Measurements from ENCODE around the gene COL5A2.

Gene COL5A2

GRCh38 chr2:189155795-189156194 is 23.8 kb downstream of the COL5A2 start:
- no peak for TF ChIP-seq CTCF (IDR thresholded peaks at IDR 0.05; ENCODE audit: low read length, missing control alignments)
- no peak for DNase-seq (ENCODE audit: low read depth)
- H3K4me3 ChIP-seq (replicated peaks; ENCODE audit: low read depth, low read length) = no peak overlapping the region

DNA sequence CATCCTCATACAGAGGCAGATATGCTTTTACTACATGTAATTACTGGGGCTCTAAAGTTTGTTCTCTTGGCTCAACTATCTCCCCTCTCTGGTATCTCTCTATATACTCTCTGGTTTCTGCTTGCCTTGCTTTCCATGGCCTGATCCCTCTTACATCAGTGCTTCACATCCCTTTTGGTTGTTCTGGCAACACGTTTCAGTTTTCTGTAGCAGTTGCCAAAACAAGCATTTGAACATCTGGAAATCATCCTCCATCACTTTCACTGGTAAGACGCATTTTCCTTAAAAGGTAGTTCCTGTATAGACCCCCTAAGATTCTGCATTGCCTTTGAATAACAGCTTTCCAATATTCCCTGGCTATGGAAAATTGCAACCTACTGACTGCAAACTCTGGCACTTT is 25.9 kb downstream of the COL5A2 start:
- peak; percentile 95 for DNase-seq (ENCODE audit: low read depth)
- TF ChIP-seq CTCF (IDR thresholded peaks at IDR 0.05; ENCODE audit: low read length, missing control alignments) = no peak
- H3K4me3 ChIP-seq (replicated peaks; ENCODE audit: low read depth, low read length) = no peak overlapping the region

- DNase-seq (ENCODE audit: low read depth) = no peak
- H3K4me3 ChIP-seq (replicated peaks; ENCODE audit: low read depth, low read length) = no peak overlapping the region
- TF ChIP-seq CTCF (IDR thresholded peaks at IDR 0.05; ENCODE audit: low read length, missing control alignments) = no peak
Measured at GRCh38 chr2:189152483-189152882, 27.1 kb downstream of the COL5A2 start.

- no peak for TF ChIP-seq CTCF (IDR thresholded peaks at IDR 0.05; ENCODE audit: low read length, missing control alignments)
- no peak overlapping the region for H3K4me3 ChIP-seq (replicated peaks; ENCODE audit: low read depth, low read length)
- no peak for DNase-seq (ENCODE audit: low read depth)
Measured at GRCh38 chr2:189151906-189152305, 27.7 kb downstream of the COL5A2 start.

GRCh38 chr2:189150033-189150432 is 29.5 kb downstream of the COL5A2 start:
- peak; percentile 57 for DNase-seq (ENCODE audit: low read depth)
- no peak for TF ChIP-seq CTCF (IDR thresholded peaks at IDR 0.05; ENCODE audit: low read length, missing control alignments)
- no peak overlapping the region for H3K4me3 ChIP-seq (replicated peaks; ENCODE audit: low read depth, low read length)

- DNase-seq (ENCODE audit: low read depth) = no peak
- H3K4me3 ChIP-seq (replicated peaks; ENCODE audit: low read depth, low read length) = no peak overlapping the region
- no peak for TF ChIP-seq CTCF (IDR thresholded peaks at IDR 0.05; ENCODE audit: low read length, missing control alignments)
Measured at GRCh38 chr2:189147989-189148388, 31.6 kb downstream of the COL5A2 start.

DNA sequence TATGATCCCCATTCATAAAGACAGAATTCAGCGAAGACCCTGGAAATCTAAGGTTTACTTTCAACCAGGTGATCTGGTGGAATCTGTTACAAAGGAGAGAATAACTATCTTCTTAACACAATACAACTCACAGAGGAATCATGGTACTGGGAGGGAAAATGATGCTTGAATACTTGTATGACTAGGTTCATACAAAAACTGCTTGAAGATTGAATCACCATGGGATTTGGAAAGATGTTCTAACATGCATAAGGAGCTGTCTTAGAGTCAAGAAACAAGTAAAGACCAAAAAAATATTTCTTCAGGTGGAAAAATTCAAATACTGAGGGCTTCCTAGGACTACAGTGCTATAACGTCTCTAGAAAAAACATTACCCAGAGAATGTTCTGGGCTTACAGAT is 32.2 kb downstream of the COL5A2 start:
- TF ChIP-seq CTCF (IDR thresholded peaks at IDR 0.05; ENCODE audit: low read length, missing control alignments) = no peak
- no peak overlapping the region for H3K4me3 ChIP-seq (replicated peaks; ENCODE audit: low read depth, low read length)
- no peak for DNase-seq (ENCODE audit: low read depth)

Data from fibroblast of pulmonary artery (primary cell).